NT2/D1 (cell line): ENCODE results near the gene DAPK2.

Experiments used
- DNase-seq: peaks from one replicate; pipeline ENCODE4 v3.0.0-alpha.2; 2011; ENCODE audit warnings: low read depth, low spot score
- H3K27me3 ChIP-seq: 2 replicates; pipeline ENCODE4 v1.6.0; 2011; ENCODE audit warnings: mild to moderate bottlenecking; ENCODE audit not compliant: insufficient read length, insufficient read depth
- H3K36me3 ChIP-seq: 2 replicates; pipeline ENCODE4 v1.6.1; 2011; ENCODE audit warnings: mild to moderate bottlenecking, low read length, mixed read lengths; ENCODE audit not compliant: insufficient read depth, insufficient read length
- H3K4me1 ChIP-seq: 2 replicates; pipeline ENCODE4 v1.5.1; 2011; ENCODE audit not compliant: insufficient read depth, insufficient read length
- H3K4me3 ChIP-seq: 2 replicates; pipeline ENCODE4 v1.5.1; 2011; ENCODE audit warnings: low read depth; ENCODE audit not compliant: insufficient read length
- H3K9ac ChIP-seq: 2 replicates; pipeline ENCODE4 v1.6.0; 2011; ENCODE audit warnings: low read depth; ENCODE audit not compliant: insufficient read length
- H3K9me3 ChIP-seq: 2 replicates; pipeline ENCODE4 v1.5.1; 2011; ENCODE audit warnings: mild to moderate bottlenecking, low read length; ENCODE audit not compliant: insufficient read depth
- SUZ12 ChIP-seq: IDR thresholded peaks from 2 replicates; pipeline ENCODE4 v1.6.1; 2011; ENCODE audit not compliant: insufficient read length, insufficient read depth; ENCODE audit errors: extremely low read depth
- YY1 ChIP-seq: IDR thresholded peaks from 2 replicates; pipeline ENCODE4 v1.6.1; 2011; ENCODE audit not compliant: insufficient read length, insufficient read depth
- ZNF274 ChIP-seq: IDR thresholded peaks from 2 replicates; pipeline ENCODE4 v1.6.1; 2011; ENCODE audit warnings: mild to moderate bottlenecking, low read depth, low read length

Gene DAPK2

GRCh38 chr15:63943829-63944680, 102.2 kb downstream of the DAPK2 start:
- no peak for DNase-seq
- TF ChIP-seq ZNF274 = no peak
- no peak for TF ChIP-seq SUZ12
- TF ChIP-seq YY1 = no peak
- Histone ChIP-seq H3K4me3 (no peak overlapping the region), H3K4me1 (peaks cover 6% of the 10 kb centered on the region), H3K9me3 (no peaks in the 10 kb centered on the region), H3K9ac (no peak overlapping the region), H3K36me3 (no peaks in the 10 kb centered on the region), H3K27me3 (no peaks in the 10 kb centered on the region)

GRCh38 chr15:63942486-63943365, 103.6 kb downstream of the DAPK2 start:
- H3K36me3 ChIP-seq = no peaks in the 10 kb centered on the region
- H3K9me3 ChIP-seq = no peaks in the 10 kb centered on the region
- TF ChIP-seq SUZ12 (no peak), YY1 (no peak), ZNF274 (no peak)
- H3K9ac ChIP-seq = no peak overlapping the region
- H3K4me3 ChIP-seq = no peak overlapping the region
- H3K27me3 ChIP-seq = no peaks in the 10 kb centered on the region
- DNase-seq = no peak
- H3K4me1 ChIP-seq = peaks cover 6% of the 10 kb centered on the region

GRCh38 chr15:63941698-63942465, 104.4 kb downstream of the DAPK2 start:
- TF ChIP-seq YY1 (no peak), ZNF274 (no peak), SUZ12 (no peak)
- Histone ChIP-seq H3K36me3 (no peaks in the 10 kb centered on the region), H3K9me3 (no peaks in the 10 kb centered on the region), H3K4me1 (peaks cover 6% of the 10 kb centered on the region), H3K4me3 (no peak overlapping the region), H3K27me3 (no peaks in the 10 kb centered on the region), H3K9ac (no peak overlapping the region)
- DNase-seq = no peak

GRCh38 chr15:63940966-63941620, 105.2 kb downstream of the DAPK2 start:
- Histone ChIP-seq H3K4me3 (no peak overlapping the region), H3K36me3 (no peaks in the 10 kb centered on the region), H3K9me3 (no peaks in the 10 kb centered on the region), H3K4me1 (peaks cover 6% of the 10 kb centered on the region), H3K9ac (no peak overlapping the region), H3K27me3 (no peaks in the 10 kb centered on the region)
- TF ChIP-seq SUZ12 (no peak), YY1 (no peak), ZNF274 (no peak)
- DNase-seq = no peak

GRCh38 chr15:63939531-63940130, 106.7 kb downstream of the DAPK2 start:
- Histone ChIP-seq H3K9me3 (no peaks in the 10 kb centered on the region), H3K27me3 (no peaks in the 10 kb centered on the region), H3K9ac (no peak overlapping the region), H3K4me1 (peaks cover 4% of the 10 kb centered on the region), H3K36me3 (no peaks in the 10 kb centered on the region), H3K4me3 (no peak overlapping the region)
- DNase-seq = no peak
- no peak for TF ChIP-seq ZNF274
- no peak for TF ChIP-seq YY1
- no peak for TF ChIP-seq SUZ12

GRCh38 chr15:63938486-63939061, 107.7 kb downstream of the DAPK2 start:
- H3K4me3 ChIP-seq = no peak overlapping the region

More at GRCh38 chr15:63938486-63939061, 107.7 kb downstream of the DAPK2 start:
- no peaks in the 10 kb centered on the region for H3K36me3 ChIP-seq
- H3K9ac ChIP-seq = no peak overlapping the region
- H3K27me3 ChIP-seq = no peaks in the 10 kb centered on the region
- no peak for DNase-seq
- TF ChIP-seq ZNF274 = no peak
- TF ChIP-seq YY1 = no peak
- no peak for TF ChIP-seq SUZ12
- H3K9me3 ChIP-seq = no peaks in the 10 kb centered on the region
- peaks cover 4% of the 10 kb centered on the region for H3K4me1 ChIP-seq
